Sigmoid colon (tissue), 7 donors: ENCODE measurements around the gene CSNK2A1. TPM values are rescaled to one million over a fixed set of nuclear protein-coding genes. Genes with fewer than 3 reads are reported as not detected.
"Not testable (repeated sequence)": the region's sequence is repeated elsewhere in the genome, so short reads cannot be mapped to it uniquely, and the experiment has no call there.

ENCODE experiments used
- DNase-seq: peaks from one replicate; pipeline ENCODE4 v3.0.0-alpha.2; 2019
- H3K27ac ChIP-seq, 4 donors: fragments of 200-600 bp; sonication (generic); one replicate each; pipeline ENCODE4 v1.5.1; 2016 to 2019; ENCODE audit warnings: mild to moderate bottlenecking in 1 of 4
- H3K27me3 ChIP-seq, 3 donors: fragments of 200-600 bp; sonication (generic); one replicate each; pipeline ENCODE4 v1.5.1; 2019; ENCODE audit warnings: mild to moderate bottlenecking in 1 of 3
- H3K36me3 ChIP-seq, 4 donors: fragments of 200-600 bp; sonication (generic); one replicate each; pipeline ENCODE4 v1.5.1; 2016 to 2019
- H3K4me1 ChIP-seq, 4 donors: fragments of 200-600 bp; sonication (generic); one replicate each; pipeline ENCODE4 v1.5.1; 2017 to 2019
- H3K4me3 ChIP-seq, 4 donors: fragments of 200-600 bp; sonication (generic); one replicate each; pipeline ENCODE4 v1.5.1; 2017 to 2019; ENCODE audit warnings: mild to moderate bottlenecking in 2 of 4, moderate library complexity in 1 of 4
- H3K9me3 ChIP-seq, 4 donors: fragments of 200-600 bp in 3 of 4; sonication (generic) in 3 of 4; one replicate each; pipeline versions ENCODE4 v1.5.1 to v1.6.1; 2013 to 2019
- EP300 ChIP-seq, 4 donors: sonication (generic); formaldehyde crosslinking; IDR thresholded peaks; one replicate each; pipeline ENCODE4 v1.6.1; 2017; ENCODE audit warnings: antibody characterized with exemption in 4 of 4
- POLR2A ChIP-seq, 2 donors: fragments of 450-650 bp; IDR thresholded peaks; one replicate each; pipeline ENCODE4 v1.6.1; 2016; ENCODE audit warnings: antibody characterized with exemption in 2 of 2, mild to moderate bottlenecking in 2 of 2, moderate library complexity in 2 of 2
- POLR2AphosphoS5 ChIP-seq, 4 donors: sonication (generic); formaldehyde crosslinking; IDR thresholded peaks; one replicate each; pipeline ENCODE4 v1.6.1; 2017; ENCODE audit warnings: antibody characterized with exemption in 4 of 4
- WGBS, 2 donors: extraction: QIAGEN DNeasy Blood & Tissue Kit; methylation state at CpG; one replicate each; pipeline ENCODE4 v1.1.7; 2013; 5-methylcytosine and 5-hydroxymethylcytosine counted together
- intact Hi-C: fragments of 100-400 bp; cut with DNase I; formaldehyde crosslinking; loops from one replicate; pipeline ENCODE4 v1.15.1; 2023
- polyA plus RNA-seq, 3 donors: library from polyadenylated mRNA; stranded (reverse); fragments of 200-250 nt; gene quantifications; one replicate each; pipeline ENCODE4 v1.2.3, GENCODE V29; 2013
- total RNA-seq, 4 donors: library from RNA; depleted of rRNA; stranded (reverse); fragments of >200 nt; gene quantifications; one replicate each; pipeline ENCODE4 v1.1.0, GENCODE V29; 2016
- TF ChIP-seq, protein P1 (sequence below), 4 experiments: fragments of 450-650 bp in 3 of 4; fragments of 200-600 bp in 1 of 4; IDR thresholded peaks; one replicate each; pipeline ENCODE4 v1.5.1; 2016 to 2019; ENCODE audit warnings: antibody characterized with exemption in 4 of 4, mild to moderate bottlenecking in 3 of 4, moderate library complexity in 2 of 4
- donor health status: healthy with polysubstance abuse.
- donor health status: Bipolar disorder and iron deficiency.
- donor health status: healthy.

Gene CSNK2A1
- total and polyA plus RNA-seq, 7 donors: 33.0 to 77.1 (median 51.5) TPM

DNA sequence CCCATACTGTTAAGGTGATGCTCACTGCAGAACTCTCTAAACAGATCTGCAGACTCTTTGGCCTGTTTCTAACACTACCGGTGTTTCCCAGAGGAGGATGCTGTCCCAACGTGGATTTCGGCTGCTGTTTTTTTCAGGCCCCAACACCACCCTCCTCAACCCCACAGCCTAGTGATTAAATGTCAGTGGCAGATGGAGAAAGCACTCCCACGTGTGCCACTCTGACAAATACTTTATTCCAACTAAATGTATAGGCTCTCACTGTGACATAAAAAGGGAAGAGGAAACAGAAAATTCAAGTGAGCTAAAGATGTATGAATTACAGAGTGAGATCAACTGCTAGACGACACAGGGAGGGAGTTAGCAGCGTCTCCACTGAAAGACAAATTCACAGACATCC is 84.8 kb downstream of the CSNK2A1 start:
- DNase-seq: no peak
- intact Hi-C loops: no loop called here
- H3K27ac ChIP-seq: no peak overlapping the region
- TF ChIP-seq POLR2A (IDR thresholded peaks at IDR 0.05): no peak
- 54 to 72% methylated on average over 6 of the region's 6 CpGs for WGBS, 2 donors
- H3K27me3 ChIP-seq: no peaks in the 10 kb centered on the region
- H3K4me3 ChIP-seq: no peak overlapping the region
- H3K4me1 ChIP-seq: peaks cover 0 to 40% (median 37%) of the 10 kb centered on the region in 4 donors
- no peaks in the 10 kb centered on the region for H3K36me3 ChIP-seq
- no peaks in the 10 kb centered on the region for H3K9me3 ChIP-seq

DNA sequence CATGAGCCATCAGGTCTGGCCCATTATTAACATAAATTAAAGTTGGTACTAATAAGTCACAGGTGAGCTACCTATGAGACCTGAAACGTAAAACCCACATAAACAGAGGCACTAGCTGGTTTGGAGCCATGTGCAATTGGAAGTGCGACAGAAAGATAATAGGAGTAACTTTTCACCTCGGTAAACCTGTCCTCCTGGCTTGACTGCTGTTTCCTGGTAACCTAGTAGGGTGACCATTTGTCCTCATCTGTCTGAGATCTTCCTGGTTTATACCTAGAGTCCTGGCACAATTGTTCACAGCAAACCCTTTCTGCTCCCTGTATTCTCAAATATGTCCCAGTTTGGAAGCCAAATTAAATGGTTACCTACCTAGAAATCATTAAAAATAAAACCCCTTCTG is 88.6 kb downstream of the CSNK2A1 start:
- Histone ChIP-seq H3K9me3 (no peaks in the 10 kb centered on the region), H3K4me1 (peaks cover 0 to 17% (median 15%) of the 10 kb centered on the region in 4 donors), H3K36me3 (no peaks in the 10 kb centered on the region), H3K27ac (no peak overlapping the region), H3K27me3 (no peaks in the 10 kb centered on the region), H3K4me3 (no peak overlapping the region)
- no peak for TF ChIP-seq POLR2AphosphoS5 (IDR thresholded peaks at IDR 0.05)
- TF ChIP-seq, protein P1, sequence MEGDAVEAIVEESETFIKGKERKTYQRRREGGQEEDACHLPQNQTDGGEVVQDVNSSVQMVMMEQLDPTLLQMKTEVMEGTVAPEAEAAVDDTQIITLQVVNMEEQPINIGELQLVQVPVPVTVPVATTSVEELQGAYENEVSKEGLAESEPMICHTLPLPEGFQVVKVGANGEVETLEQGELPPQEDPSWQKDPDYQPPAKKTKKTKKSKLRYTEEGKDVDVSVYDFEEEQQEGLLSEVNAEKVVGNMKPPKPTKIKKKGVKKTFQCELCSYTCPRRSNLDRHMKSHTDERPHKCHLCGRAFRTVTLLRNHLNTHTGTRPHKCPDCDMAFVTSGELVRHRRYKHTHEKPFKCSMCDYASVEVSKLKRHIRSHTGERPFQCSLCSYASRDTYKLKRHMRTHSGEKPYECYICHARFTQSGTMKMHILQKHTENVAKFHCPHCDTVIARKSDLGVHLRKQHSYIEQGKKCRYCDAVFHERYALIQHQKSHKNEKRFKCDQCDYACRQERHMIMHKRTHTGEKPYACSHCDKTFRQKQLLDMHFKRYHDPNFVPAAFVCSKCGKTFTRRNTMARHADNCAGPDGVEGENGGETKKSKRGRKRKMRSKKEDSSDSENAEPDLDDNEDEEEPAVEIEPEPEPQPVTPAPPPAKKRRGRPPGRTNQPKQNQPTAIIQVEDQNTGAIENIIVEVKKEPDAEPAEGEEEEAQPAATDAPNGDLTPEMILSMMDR (IDR thresholded peaks at IDR 0.05): no peak
- TF ChIP-seq EP300 (IDR thresholded peaks at IDR 0.05): no peak
- TF ChIP-seq POLR2A (IDR thresholded peaks at IDR 0.05): no peak
- DNase-seq: no peak
- 38 to 73% methylated on average over 3 of the region's 3 CpGs for WGBS, 2 donors
- intact Hi-C loops: no loop called here

DNA sequence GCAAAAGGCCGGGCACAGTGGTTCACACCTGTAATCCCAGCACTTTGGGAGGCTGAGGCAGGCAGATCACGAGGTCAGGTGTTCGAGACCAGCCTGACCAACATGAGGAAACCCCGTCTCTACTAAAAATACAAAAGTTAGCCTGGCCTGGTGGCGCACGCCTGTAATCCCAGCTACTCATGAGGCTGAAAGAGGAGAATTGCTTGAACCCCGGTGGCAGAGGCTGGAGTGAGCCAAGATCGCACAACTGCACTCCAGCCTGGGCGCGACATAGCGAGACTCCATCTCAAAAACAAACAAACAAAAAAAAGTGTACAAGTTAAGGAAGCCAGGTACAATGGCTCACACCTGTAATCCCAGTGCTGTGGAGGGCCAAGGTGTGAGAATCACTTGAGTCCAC is 91.6 kb downstream of the CSNK2A1 start:
- 86 to 87% methylated on average over 11 of the region's 11 CpGs for WGBS, 2 donors

DNA sequence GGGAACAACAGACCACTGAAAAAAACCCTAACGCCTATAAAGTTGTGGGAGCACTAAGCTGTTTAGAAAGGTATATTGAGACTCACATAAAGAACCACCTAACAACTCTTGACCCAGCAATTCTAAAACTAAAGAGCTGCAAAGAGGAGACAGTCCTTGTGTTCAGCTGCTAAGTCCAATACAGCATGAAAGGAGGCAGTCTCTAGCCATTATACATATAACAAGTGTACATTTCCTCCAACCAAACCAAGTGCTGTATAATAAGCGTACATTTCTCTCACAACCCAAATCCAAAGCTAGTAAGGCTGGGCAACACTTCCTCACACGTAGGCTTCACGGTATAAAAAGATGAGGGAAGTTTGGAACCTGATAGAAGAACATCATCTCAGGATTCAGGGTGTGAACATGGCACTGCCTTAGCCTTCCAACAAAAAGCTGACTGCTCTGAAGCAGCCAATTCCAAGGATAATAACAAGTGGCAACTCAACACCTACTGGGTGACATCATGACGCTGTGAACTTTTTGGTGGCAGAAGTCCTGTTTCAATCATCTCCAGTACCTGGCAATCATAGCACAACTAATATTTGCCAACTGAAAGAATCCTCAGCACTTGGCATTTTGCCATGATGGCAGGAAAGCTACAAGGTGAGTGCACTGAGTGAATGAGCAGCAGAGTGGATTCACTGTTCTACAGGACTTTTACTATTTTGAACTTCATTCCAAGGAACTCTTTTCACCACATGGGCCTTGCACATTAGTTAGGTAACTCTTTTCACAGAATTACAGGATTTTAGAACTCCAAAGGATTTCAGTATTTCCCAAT is 97.9 kb downstream of the CSNK2A1 start:
- no peaks in the 10 kb centered on the region for H3K9me3 ChIP-seq
- peak overlapping the region in 1 of 4 donors; percentile 1 for H3K27ac ChIP-seq
- no peak overlapping the region for H3K4me3 ChIP-seq
- H3K4me1 ChIP-seq: peaks cover 0 to 15% (median 5%) of the 10 kb centered on the region in 4 donors
- no peaks in the 10 kb centered on the region for H3K27me3 ChIP-seq
- intact Hi-C loops: no loop called here
- no peak for TF ChIP-seq EP300 (IDR thresholded peaks at IDR 0.05)
- TF ChIP-seq, protein P1 (IDR thresholded peaks at IDR 0.05): no peak
- TF ChIP-seq POLR2A (IDR thresholded peaks at IDR 0.05): no peak
- no peak for TF ChIP-seq POLR2AphosphoS5 (IDR thresholded peaks at IDR 0.05)
- H3K36me3 ChIP-seq: peaks cover 10 to 73% (median 19%) of the 10 kb centered on the region in 4 donors
- whole genome bisulfite sequencing, 2 donors: 88 to 93% methylated on average over 5 of the region's 5 CpGs
- DNase-seq: no peak

More for the DNA sequence above, 91.6 kb downstream of the CSNK2A1 start:
- peaks cover 0 to 11% (median 0%) of the 10 kb centered on the region in 4 donors for H3K36me3 ChIP-seq
- H3K4me3 ChIP-seq, DNase-seq, intact Hi-C loops, H3K27ac ChIP-seq, H3K4me1 ChIP-seq, H3K9me3 ChIP-seq, H3K27me3 ChIP-seq: not testable (repeated sequence)

DNA sequence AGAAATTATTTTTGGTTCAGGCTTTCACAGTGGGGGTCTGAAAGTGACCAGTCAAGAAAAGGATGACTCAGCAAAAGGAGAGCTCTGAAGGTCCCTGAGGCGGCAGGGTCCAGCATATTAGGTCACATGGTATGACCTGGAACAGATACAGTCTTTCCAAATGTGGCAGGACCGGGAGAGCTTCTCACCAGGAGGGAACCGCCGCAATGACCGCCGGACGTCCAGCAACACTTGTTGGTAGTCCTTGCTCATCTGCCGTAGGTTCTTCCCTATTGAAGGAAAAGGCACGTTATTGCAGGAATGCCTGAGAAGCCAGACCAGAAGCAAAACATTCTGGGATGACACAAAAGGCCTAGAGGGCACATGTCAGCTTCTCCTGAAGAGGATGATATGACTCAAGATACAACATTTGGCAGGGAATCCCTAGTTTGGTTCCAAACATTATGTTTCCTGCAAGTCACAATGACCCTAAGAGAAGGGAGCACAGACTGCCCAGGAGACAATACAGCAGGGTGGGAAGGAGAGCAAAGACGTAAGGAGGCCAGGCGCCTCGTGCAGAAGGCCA is 98.6 kb downstream of the CSNK2A1 start:
- TF ChIP-seq, protein P1 (IDR thresholded peaks at IDR 0.05): no peak
- TF ChIP-seq POLR2AphosphoS5 (IDR thresholded peaks at IDR 0.05) (no peak), POLR2A (IDR thresholded peaks at IDR 0.05) (no peak), EP300 (IDR thresholded peaks at IDR 0.05) (no peak)
- Histone ChIP-seq H3K27ac (peak overlapping the region in 1 of 4 donors; percentile 1), H3K36me3 (peaks cover 18 to 81% (median 27%) of the 10 kb centered on the region in 4 donors), H3K27me3 (no peaks in the 10 kb centered on the region), H3K9me3 (no peaks in the 10 kb centered on the region), H3K4me3 (no peak overlapping the region), H3K4me1 (peaks cover 0 to 15% (median 5%) of the 10 kb centered on the region in 4 donors)
- intact Hi-C loops: no loop called here
- 80 to 84% methylated on average over 12 of the region's 12 CpGs for WGBS, 2 donors
- DNase-seq: no peak
